Measurements from ENCODE around the gene ANKRD11.

ANKRD11 gene

DNA sequence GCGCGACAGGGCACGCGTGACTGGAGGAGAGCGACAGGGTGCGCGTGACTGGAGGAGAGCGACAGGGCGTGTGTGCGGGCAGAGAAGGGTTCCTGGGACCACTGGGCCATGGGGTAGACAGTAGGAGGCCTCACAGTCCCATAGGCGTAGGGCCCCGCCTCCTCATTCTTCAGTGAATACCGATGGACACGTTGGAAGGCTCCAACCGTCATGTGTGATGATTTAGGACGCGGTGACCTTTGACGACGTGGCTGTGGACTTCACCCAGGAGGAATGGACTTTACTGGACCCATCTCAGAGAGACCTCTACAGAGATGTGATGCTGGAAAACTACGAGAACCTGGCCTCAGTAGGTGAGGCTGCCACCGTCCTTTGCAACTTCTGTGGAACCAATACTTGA, 267.4 kb downstream of the ANKRD11 start:
- no peak for TF ChIP-seq POLR2AphosphoS5 (IDR thresholded peaks at IDR 0.05; ENCODE audit: low read depth, low read length)
- TF ChIP-seq FOXP2 (optimal IDR thresholded peaks at IDR 0.05; ENCODE audit: borderline replicate concordance, extremely low read depth, extremely low read length, insufficient read depth) = no peak
- TF ChIP-seq TAF1 (IDR thresholded peaks at IDR 0.05; ENCODE audit: borderline replicate concordance, insufficient read depth, low read length) = no peak
- TF ChIP-seq, protein P1, sequence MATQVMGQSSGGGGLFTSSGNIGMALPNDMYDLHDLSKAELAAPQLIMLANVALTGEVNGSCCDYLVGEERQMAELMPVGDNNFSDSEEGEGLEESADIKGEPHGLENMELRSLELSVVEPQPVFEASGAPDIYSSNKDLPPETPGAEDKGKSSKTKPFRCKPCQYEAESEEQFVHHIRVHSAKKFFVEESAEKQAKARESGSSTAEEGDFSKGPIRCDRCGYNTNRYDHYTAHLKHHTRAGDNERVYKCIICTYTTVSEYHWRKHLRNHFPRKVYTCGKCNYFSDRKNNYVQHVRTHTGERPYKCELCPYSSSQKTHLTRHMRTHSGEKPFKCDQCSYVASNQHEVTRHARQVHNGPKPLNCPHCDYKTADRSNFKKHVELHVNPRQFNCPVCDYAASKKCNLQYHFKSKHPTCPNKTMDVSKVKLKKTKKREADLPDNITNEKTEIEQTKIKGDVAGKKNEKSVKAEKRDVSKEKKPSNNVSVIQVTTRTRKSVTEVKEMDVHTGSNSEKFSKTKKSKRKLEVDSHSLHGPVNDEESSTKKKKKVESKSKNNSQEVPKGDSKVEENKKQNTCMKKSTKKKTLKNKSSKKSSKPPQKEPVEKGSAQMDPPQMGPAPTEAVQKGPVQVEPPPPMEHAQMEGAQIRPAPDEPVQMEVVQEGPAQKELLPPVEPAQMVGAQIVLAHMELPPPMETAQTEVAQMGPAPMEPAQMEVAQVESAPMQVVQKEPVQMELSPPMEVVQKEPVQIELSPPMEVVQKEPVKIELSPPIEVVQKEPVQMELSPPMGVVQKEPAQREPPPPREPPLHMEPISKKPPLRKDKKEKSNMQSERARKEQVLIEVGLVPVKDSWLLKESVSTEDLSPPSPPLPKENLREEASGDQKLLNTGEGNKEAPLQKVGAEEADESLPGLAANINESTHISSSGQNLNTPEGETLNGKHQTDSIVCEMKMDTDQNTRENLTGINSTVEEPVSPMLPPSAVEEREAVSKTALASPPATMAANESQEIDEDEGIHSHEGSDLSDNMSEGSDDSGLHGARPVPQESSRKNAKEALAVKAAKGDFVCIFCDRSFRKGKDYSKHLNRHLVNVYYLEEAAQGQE (IDR thresholded peaks at IDR 0.05; ENCODE audit: insufficient read depth in 1 of 2, low read depth in 2 of 2, low read length in 2 of 2) = no peak
- TF ChIP-seq SIN3A (IDR thresholded peaks at IDR 0.05; ENCODE audit: borderline replicate concordance, insufficient read depth, low read length) = no peak

DNA sequence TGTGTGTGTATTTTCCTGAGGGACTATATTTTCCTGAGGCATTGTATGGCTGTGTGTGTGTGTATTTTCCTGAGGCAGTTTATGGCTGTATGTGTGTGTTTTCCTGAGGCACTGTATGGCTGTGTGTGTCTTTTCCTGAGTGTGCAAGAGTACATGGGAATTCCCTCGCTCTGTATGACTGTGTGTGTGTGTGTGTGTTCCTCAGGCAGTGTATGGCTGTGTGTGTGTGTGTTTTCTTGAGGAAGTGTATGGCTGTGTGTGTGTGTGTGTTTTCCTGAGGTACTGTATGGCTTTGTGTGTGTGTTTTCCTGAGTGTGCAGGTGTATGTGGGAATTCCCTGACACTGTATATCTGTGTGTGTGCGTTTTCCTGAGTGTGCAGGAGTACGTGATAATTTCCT, 268.8 kb downstream of the ANKRD11 start:
- TF ChIP-seq POLR2AphosphoS5 (IDR thresholded peaks at IDR 0.05; ENCODE audit: low read depth, low read length) = no peak
- TF ChIP-seq TAF1 (IDR thresholded peaks at IDR 0.05; ENCODE audit: borderline replicate concordance, insufficient read depth, low read length) = no peak
- no peak for TF ChIP-seq FOXP2 (optimal IDR thresholded peaks at IDR 0.05; ENCODE audit: borderline replicate concordance, extremely low read depth, extremely low read length, insufficient read depth)
- TF ChIP-seq SIN3A (IDR thresholded peaks at IDR 0.05; ENCODE audit: borderline replicate concordance, insufficient read depth, low read length) = no peak
- TF ChIP-seq, protein P1 (IDR thresholded peaks at IDR 0.05; ENCODE audit: insufficient read depth in 1 of 2, low read depth in 2 of 2, low read length in 2 of 2) = no peak

DNA sequence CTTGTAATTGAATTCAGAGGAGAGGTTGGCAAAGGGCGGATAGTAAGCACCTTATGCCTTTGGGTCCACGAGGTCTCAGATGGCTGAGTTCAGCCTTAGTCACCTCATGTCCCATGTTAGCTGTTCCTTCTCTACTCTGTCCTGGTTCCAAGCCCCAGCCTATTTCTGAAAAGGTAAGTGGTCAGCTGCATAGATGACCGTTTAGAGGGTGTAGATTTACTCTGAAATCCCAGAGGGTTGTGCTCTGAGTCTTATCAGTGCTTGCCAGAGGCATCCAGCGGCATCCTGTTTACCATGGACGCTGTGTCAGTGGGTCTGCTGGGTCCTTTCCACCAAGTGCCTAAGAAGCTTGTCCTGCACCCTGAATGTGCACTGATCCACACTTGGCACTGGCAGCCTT, 271.0 kb downstream of the ANKRD11 start:
- TF ChIP-seq FOXP2 (optimal IDR thresholded peaks at IDR 0.05; ENCODE audit: borderline replicate concordance, extremely low read depth, extremely low read length, insufficient read depth) (no peak), TAF1 (IDR thresholded peaks at IDR 0.05; ENCODE audit: borderline replicate concordance, insufficient read depth, low read length) (no peak), SIN3A (IDR thresholded peaks at IDR 0.05; ENCODE audit: borderline replicate concordance, insufficient read depth, low read length) (no peak), POLR2AphosphoS5 (IDR thresholded peaks at IDR 0.05; ENCODE audit: low read depth, low read length) (no peak)
- TF ChIP-seq, protein P1 (IDR thresholded peaks at IDR 0.05; ENCODE audit: insufficient read depth in 1 of 2, low read depth in 2 of 2, low read length in 2 of 2) = no peak
